IMR-90 (cell line): ENCODE measurements around the gene XPO6. TPM values are rescaled to one million over a fixed set of nuclear protein-coding genes. Genes with fewer than 3 reads are reported as not detected.

Experiments
- ATAC-seq: fragments of 200-7000 bp; cut with Tn5 transposase; 2 replicates; pipeline ENCODE4 v1.9.1; 2020; ENCODE audit warnings: low read depth, mild to moderate bottlenecking, moderate library complexity
- BruUV-seq: library from RNA; stranded (reverse); fragments of 400-500 nt; replicated peaks from 2 replicates; lab custom pipeline; 2021; lab: Mats Ljungman, UMichigan
- CTCF ChIA-PET: fragments of 300-600 bp; formaldehyde crosslinking; extraction: SDS; loops from one replicate; lab custom pipeline; 2021; ENCODE audit warnings: antibody characterized with exemption; lab: Yijun Ruan, JAX
- POLR2A ChIA-PET: fragments of 300-600 bp; sonication (Branson Sonifier 250); formaldehyde crosslinking; loops from one replicate; lab custom pipeline; 2022; ENCODE audit warnings: antibody characterized with exemption; ENCODE audit not compliant: unreplicated experiment; lab: Charles Lee
- DNase-seq: peaks from one replicate; pipeline ENCODE4 v3.0.0; 2013
- H2AFZ ChIP-seq: replicated peaks from 2 replicates; pipeline ENCODE3; 2013; ENCODE audit warnings: low read length, mild to moderate bottlenecking; ENCODE audit not compliant: poor library complexity
- H2AK5ac ChIP-seq: 2 replicates; pipeline ENCODE4 v1.6.1; 2013; ENCODE audit warnings: low read depth, low read length, inconsistent platforms
- H2AK9ac ChIP-seq: replicated peaks from 2 replicates; pipeline ENCODE3; 2013; ENCODE audit warnings: mild to moderate bottlenecking, low read depth, low read length, moderate library complexity; ENCODE audit not compliant: poor library complexity
- H2BK120ac ChIP-seq: 2 replicates; pipeline ENCODE4 v1.6.1; 2013; ENCODE audit warnings: low read depth, low read length, inconsistent platforms
- H2BK15ac ChIP-seq: 3 replicates; pipeline ENCODE4 v1.6.1; 2013; ENCODE audit warnings: low read depth, low read length, inconsistent platforms
- H2BK20ac ChIP-seq: 2 replicates; pipeline ENCODE4 v1.6.1; 2013; ENCODE audit warnings: low read depth, mild to moderate bottlenecking, inconsistent platforms, low read length, moderate library complexity
- H2BK5ac ChIP-seq: 2 replicates; pipeline ENCODE4 v1.6.1; 2013; ENCODE audit warnings: mild to moderate bottlenecking, low read depth, low read length, inconsistent platforms; ENCODE audit not compliant: poor library complexity, severe bottlenecking
- H3K14ac ChIP-seq: replicated peaks from 2 replicates; pipeline ENCODE4 v1.6.1; 2013; ENCODE audit warnings: low read depth, low read length, inconsistent platforms
- H3K18ac ChIP-seq: 2 replicates; pipeline ENCODE4 v1.6.1; 2013; ENCODE audit warnings: low read depth, low read length, control low read depth
- H3K23ac ChIP-seq: 2 replicates; pipeline ENCODE4 v1.6.1; 2013; ENCODE audit warnings: low read depth, low read length, inconsistent platforms
- H3K27ac ChIP-seq: 2 replicates; pipeline ENCODE4 v1.5.1; 2013; ENCODE audit warnings: mild to moderate bottlenecking, control low read depth, low read length; ENCODE audit not compliant: insufficient read depth
- H3K27me3 ChIP-seq: 2 replicates; pipeline ENCODE4 v1.6.1; 2013; ENCODE audit warnings: low read length; ENCODE audit not compliant: control insufficient read depth, insufficient read depth
- H3K36me3 ChIP-seq: 2 replicates; pipeline ENCODE4 v1.6.1; 2013; ENCODE audit warnings: low read length, mixed read lengths; ENCODE audit not compliant: control insufficient read depth, insufficient read depth
- H3K4ac ChIP-seq: 2 replicates; pipeline ENCODE4 v1.6.1; 2013; ENCODE audit warnings: low read depth, low read length, inconsistent platforms
- H3K4me1 ChIP-seq: 2 replicates; pipeline ENCODE4 v1.6.1; 2013; ENCODE audit warnings: low read length, mixed read lengths; ENCODE audit not compliant: control insufficient read depth, insufficient read depth
- H3K4me2 ChIP-seq: 2 replicates; pipeline ENCODE4 v1.6.1; 2013; ENCODE audit warnings: low read depth, mild to moderate bottlenecking, control low read depth, low read length, moderate library complexity
- H3K4me3 ChIP-seq: 2 replicates; pipeline ENCODE4 v1.5.1; 2013; ENCODE audit warnings: low read depth, mild to moderate bottlenecking, control low read depth, low read length, moderate library complexity; ENCODE audit not compliant: insufficient read depth
- H3K56ac ChIP-seq: 2 replicates; pipeline ENCODE4 v1.6.1; 2013; ENCODE audit warnings: low read length, inconsistent platforms; ENCODE audit not compliant: insufficient read depth; ENCODE audit errors: extremely low read depth
- H3K79me1 ChIP-seq, 2 experiments: 2 replicates each; pipeline ENCODE4 v1.6.1; 2013; ENCODE audit warnings: low read length in 2 of 2, inconsistent platforms in 1 of 2, low read depth in 1 of 2
- H3K9ac ChIP-seq: 2 replicates; pipeline ENCODE4 v1.6.1; 2013; ENCODE audit warnings: low read depth, low read length, control low read depth
- H3K9me1 ChIP-seq: 2 replicates; pipeline ENCODE4 v1.6.1; 2013; ENCODE audit warnings: low read length, inconsistent platforms; ENCODE audit not compliant: insufficient read depth
- H3K9me3 ChIP-seq: 2 replicates; pipeline ENCODE4 v1.6.1; 2013; ENCODE audit warnings: low read length; ENCODE audit not compliant: control insufficient read depth, insufficient read depth
- H4K20me1 ChIP-seq: 2 replicates; pipeline ENCODE4 v1.6.1; 2013; ENCODE audit warnings: low read length, inconsistent platforms; ENCODE audit not compliant: insufficient read depth
- H4K5ac ChIP-seq: 2 replicates; pipeline ENCODE4 v1.6.1; 2013; ENCODE audit warnings: mild to moderate bottlenecking, low read depth, low read length, control low read depth
- H4K8ac ChIP-seq, 2 experiments: 2 replicates each; pipeline ENCODE4 v1.6.1; 2013; ENCODE audit warnings: low read depth in 2 of 2, low read length in 2 of 2, control low read depth in 1 of 2, inconsistent platforms in 1 of 2
- H4K91ac ChIP-seq: 2 replicates; pipeline ENCODE4 v1.6.1; 2013; ENCODE audit warnings: low read depth, low read length, inconsistent platforms; ENCODE audit not compliant: insufficient read depth
- CEBPB ChIP-seq: IDR thresholded peaks from 2 replicates; pipeline ENCODE4 v1.6.1; 2012; ENCODE audit warnings: low read depth, low read length, improper control_type of control experiment
- MAFK ChIP-seq: IDR thresholded peaks from 2 replicates; pipeline ENCODE4 v1.6.1; 2012; ENCODE audit warnings: low read depth, low read length, improper control_type of control experiment
- WGBS, 2 experiments: methylation state at CpG; one replicate each; pipeline versions ENCODE4 v1.1.5 to v1.1.7; 2013; ENCODE audit warnings: missing lambda C conversion rate in 2 of 2; ENCODE audit not compliant: insufficient read length in 1 of 2; ENCODE audit errors: extremely low coverage in 2 of 2; 5-methylcytosine and 5-hydroxymethylcytosine counted together
- dilution Hi-C: fragments of 300-500 bp; cut with HindIII; formaldehyde crosslinking; loops from one replicate; pipeline ENCODE4 v1.14.3; 2018; ENCODE audit warnings: low sequenced_read_pairs; ENCODE audit not compliant: unreplicated experiment
- in situ Hi-C: fragments of 300-500 bp; cut with MboI; formaldehyde crosslinking; loops from 3 replicates; pipeline ENCODE4 v1.14.3; 2019; ENCODE audit warnings: low sequenced_read_pairs, inconsistent platforms, mixed read lengths
- intact Hi-C: fragments of 100-400 bp; cut with micrococcal nuclease; formaldehyde crosslinking; loops from 2 replicates; pipeline ENCODE4 v1.10.0; 2022
- polyA plus RNA-seq, 3 experiments: library from polyadenylated mRNA; depleted of rRNA; stranded (reverse); fragments of >200 nt; gene quantifications; 2 replicates each; pipeline ENCODE4 v1.2.3, GENCODE V29; 2012; ENCODE audit warnings: low replicate concordance in 1 of 3
- total RNA-seq: library from RNA; depleted of rRNA; stranded (reverse); fragments of >200 nt; gene quantifications from 2 replicates; pipeline ENCODE4 v1.2.3, GENCODE V29; 2012

The XPO6 gene
- total and polyA plus RNA-seq, 2 of the 4 experiments (the other 2 are of a cell fraction) = 108 to 184 TPM

DNA sequence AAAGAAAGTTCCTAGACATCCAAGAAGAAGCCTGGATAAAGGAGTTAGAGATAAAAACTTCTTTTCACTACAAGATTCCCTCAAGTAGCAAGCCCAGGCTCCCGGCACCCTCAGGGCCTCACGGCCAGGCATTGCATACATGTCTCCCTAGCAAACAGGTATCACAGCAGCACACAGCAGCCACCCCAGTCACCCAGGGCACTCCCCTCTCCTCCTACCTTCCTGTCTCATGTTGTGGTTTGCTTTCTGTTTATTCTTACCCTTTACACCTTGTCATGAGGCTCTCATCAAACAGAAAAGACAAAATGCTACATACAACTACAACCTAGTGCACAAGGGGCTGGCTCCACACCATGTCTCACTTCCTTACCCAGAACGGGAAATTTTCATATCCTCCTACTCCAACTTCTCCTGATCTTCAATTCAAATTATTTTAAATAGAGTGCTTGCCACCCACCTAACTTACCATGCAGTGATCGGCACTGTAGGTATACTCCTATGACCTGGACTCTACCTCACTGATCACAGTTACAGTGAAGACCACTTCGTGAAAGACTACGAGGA, 42.7 kb downstream of the XPO6 start:
- intact Hi-C loops (no loop called here), in situ Hi-C loops (loop anchor here (10.0 kb wide), 1 partner anchor 64 kb away; no protein-coding TSS in a partner anchor), dilution Hi-C loops (no loop called here)
- no TSS peak for BruUV-seq
- Histone ChIP-seq H3K27ac (no peak overlapping the region), H3K14ac (no peak overlapping the region), H2BK20ac (no peak overlapping the region), H3K9ac (no peak overlapping the region), H3K4ac (no peak overlapping the region), H3K56ac (no peak overlapping the region), H4K5ac (no peak overlapping the region; the same call in 1 of the 2 replicates), H3K23ac (no peak overlapping the region), H3K9me3 (no peaks in the 10 kb centered on the region), H3K4me2 (no peak overlapping the region), H3K9me1 (peaks cover 27% of the 10 kb centered on the region), H2BK15ac (no peak overlapping the region), H4K20me1 (peaks cover 13% of the 10 kb centered on the region), H2BK5ac (no peak overlapping the region), H4K8ac (no peak overlapping the region), H3K79me1 (peaks cover 58 to 85% of the 10 kb centered on the region in 2 experiments), H3K18ac (no peak overlapping the region), H3K36me3 (peaks cover 46% of the 10 kb centered on the region), H4K91ac (no peak overlapping the region), H2AK9ac (no peak overlapping the region), H2AFZ (no peak overlapping the region), H3K4me1 (peaks cover 13% of the 10 kb centered on the region), H3K27me3 (no peaks in the 10 kb centered on the region), H2BK120ac (no peak overlapping the region), H2AK5ac (no peak overlapping the region; the same call in 1 of the 2 replicates), H3K4me3 (no peak overlapping the region)
- TF ChIP-seq MAFK (no peak), CEBPB (no peak)
- no peak for DNase-seq
- WGBS, 2 experiments = no CpG with 5 or more reads among the region's 6 CpGs
- ChIA-PET POLR2A (no interaction called here), CTCF (no interaction called here)
- no peak for ATAC-seq
